HTERT RPE-1 (cell line): ENCODE results near the gene LMAN2.
"Not testable (repeated sequence)": the region's sequence is repeated elsewhere in the genome, so short reads cannot be mapped to it uniquely, and the experiment has no call there.

Experiments used
- in situ Hi-C: fragments of 300-500 bp; cut with MboI; formaldehyde crosslinking; loops from 4 replicates; pipeline ENCODE4 v1.14.3; 2020; ENCODE audit warnings: low sequenced_read_pairs

The LMAN2 gene

GRCh38 chr5:177349762-177350161 lies 1.7 kb downstream of the LMAN2 start:
- in situ Hi-C loops, result no loop called here

- in situ Hi-C loops, result no loop called here
These were observed 2.2 kb downstream of the LMAN2 start for GRCh38 chr5:177349362-177349647.

- in situ Hi-C loops, result no loop called here
These were observed 3.8 kb downstream of the LMAN2 start for GRCh38 chr5:177347699-177348098.

- in situ Hi-C loops, result no loop called here
These were observed 4.6 kb downstream of the LMAN2 start for GRCh38 chr5:177346820-177347219.

- in situ Hi-C loops, result no loop called here
These were observed 6.6 kb downstream of the LMAN2 start for GRCh38 chr5:177344891-177345290.

- in situ Hi-C loops, result no loop called here
These were observed 7.7 kb downstream of the LMAN2 start for GRCh38 chr5:177343777-177344176.

- in situ Hi-C loops, result not testable (repeated sequence)
These were observed 8.5 kb downstream of the LMAN2 start for GRCh38 chr5:177343000-177343399.

GRCh38 chr5:177339107-177339638 lies 12.3 kb downstream of the LMAN2 start:
- in situ Hi-C loops, result no loop called here

- in situ Hi-C loops, result no loop called here
These were observed 13.0 kb downstream of the LMAN2 start for GRCh38 chr5:177338251-177339106.

GRCh38 chr5:177336603-177337494 lies 14.6 kb downstream of the LMAN2 start:
- in situ Hi-C loops, result no loop called here

- in situ Hi-C loops, result no loop called here
These were observed 15.4 kb downstream of the LMAN2 start for GRCh38 chr5:177336112-177336511.

- in situ Hi-C loops, result no loop called here
These were observed 15.8 kb downstream of the LMAN2 start for GRCh38 chr5:177335701-177336065.

GRCh38 chr5:177334781-177335700 lies 16.4 kb downstream of the LMAN2 start:
- in situ Hi-C loops, result no loop called here

GRCh38 chr5:177334155-177334551 lies 17.3 kb downstream of the LMAN2 start:
- in situ Hi-C loops, result no loop called here

GRCh38 chr5:177333420-177334154 lies 17.9 kb downstream of the LMAN2 start:
- in situ Hi-C loops, result no loop called here

- in situ Hi-C loops, result no loop called here
These were observed 18.6 kb downstream of the LMAN2 start for GRCh38 chr5:177332896-177333260.

GRCh38 chr5:177332031-177332895 lies 19.2 kb downstream of the LMAN2 start:
- in situ Hi-C loops, result no loop called here

GRCh38 chr5:177330991-177331842 lies 20.3 kb downstream of the LMAN2 start:
- in situ Hi-C loops, result no loop called here
